HG03457 (cell line): ENCODE measurements around the gene MEP1B.

Experiments
- ATAC-seq: cut with Tn5 transposase; IDR thresholded peaks from one replicate; pipeline ENCODE4 v1.9.1; 2021; ENCODE audit warnings: moderate number of reproducible peaks; ENCODE audit not compliant: unreplicated experiment

Gene MEP1B

DNA sequence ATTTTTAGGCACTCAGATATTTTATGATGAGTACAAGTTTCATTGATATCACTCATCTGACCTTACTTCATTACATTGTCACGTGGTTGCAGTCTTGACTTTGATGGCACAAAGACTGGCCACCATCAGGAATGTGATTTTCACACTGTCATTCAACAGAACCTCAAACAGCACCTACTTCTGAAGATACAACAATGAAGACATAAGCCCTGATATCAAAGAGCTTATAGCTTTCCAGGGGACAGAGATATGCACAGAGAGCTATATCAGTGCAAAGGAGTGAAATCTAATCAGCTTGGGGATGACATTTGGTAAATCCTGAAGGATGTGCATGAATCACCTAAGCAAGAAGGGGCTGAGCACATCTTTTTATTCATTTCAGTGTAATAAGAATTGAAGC lies 72.3 kb downstream of the MEP1B start:
- ATAC-seq: no peak

DNA sequence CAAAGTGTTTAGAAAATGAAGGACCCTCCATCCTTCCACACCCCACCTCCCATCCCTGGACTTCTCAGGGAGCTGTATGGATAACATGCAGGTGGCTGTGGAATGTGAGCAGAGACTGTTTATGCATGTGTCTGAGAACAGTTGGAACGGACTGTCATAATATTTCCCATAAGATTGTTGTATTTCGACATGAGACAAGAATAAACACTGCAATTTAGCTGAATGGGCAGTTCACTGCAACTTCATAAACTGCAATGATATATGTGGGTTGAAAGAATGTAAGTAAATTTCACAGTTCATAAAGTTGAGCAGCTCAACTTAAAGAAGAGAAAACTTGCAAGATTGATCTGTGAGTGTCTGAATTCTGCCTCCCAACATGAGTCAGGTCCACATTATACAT lies 74.6 kb downstream of the MEP1B start:
- no peak for ATAC-seq

DNA sequence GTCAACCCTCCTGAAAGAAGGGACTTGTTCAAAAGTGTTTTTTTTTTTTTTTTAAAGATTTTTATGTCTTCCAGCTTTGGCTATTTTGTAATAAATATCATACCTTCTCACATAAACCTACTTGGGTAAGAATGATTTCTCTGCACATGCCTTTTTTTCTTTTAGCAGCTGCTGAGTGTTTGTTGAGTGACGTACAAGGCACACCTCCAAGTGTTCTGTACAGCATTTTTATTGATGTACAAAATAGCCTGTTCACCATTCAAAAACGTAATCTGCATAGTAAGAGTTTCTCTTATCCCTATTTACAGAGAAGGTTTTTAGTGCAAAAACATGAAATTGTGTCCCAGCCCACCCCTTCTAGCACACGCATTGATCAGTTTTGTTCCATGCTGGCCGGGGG lies 77.6 kb downstream of the MEP1B start:
- no peak for ATAC-seq
